ENCODE results near the gene NCKIPSD. TPM values are rescaled to one million over a fixed set of nuclear protein-coding genes. Genes with fewer than 3 reads are reported as not detected.

The NCKIPSD gene
- total RNA-seq, 1 experiment from 2014 or later, result 25.5 TPM

DNA sequence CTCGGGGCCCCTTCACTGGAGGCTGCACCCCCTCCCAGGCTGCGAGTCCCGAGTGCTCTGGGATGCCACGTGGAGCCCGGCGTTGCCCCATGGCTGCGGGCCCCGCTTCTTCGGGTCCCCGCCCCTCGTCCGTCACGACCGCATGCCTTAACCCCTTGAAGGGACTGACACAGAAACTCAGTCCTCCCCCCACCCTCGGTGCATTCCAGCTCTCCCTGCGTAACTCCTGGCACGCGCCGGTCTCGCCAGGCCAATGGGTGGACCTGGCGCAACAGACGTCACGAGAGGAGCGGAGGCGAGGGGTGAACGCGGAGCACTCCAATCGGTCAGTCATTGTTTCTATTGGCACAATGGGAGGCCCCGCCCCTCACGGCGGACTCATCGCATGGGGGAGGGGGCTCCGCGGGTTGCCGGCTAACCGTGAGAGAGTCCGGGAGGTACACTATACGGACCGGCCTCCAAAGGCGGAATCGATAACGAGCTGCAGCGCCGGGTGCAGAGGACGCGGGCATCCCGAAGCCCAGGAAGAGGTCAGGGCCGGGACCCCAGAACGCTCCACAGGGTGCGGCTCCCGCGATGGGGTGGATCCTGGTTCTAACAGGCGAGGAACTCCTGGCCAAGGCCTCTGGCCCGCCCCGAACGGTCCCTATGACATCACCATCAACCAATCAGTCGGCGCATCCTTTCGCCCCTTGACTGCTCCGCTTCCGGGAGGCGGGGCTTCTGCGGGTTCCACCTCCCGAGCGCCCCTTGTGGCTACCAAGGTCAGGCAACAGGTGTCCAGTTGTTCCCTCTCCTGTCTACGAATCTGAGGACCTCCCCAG, 22.0 kb downstream of the NCKIPSD start:
- DNase-seq, result no peak
- no peaks in the 10 kb centered on the region for H3K4me1 ChIP-seq (ENCODE audit: low read length)
- H3K27me3 ChIP-seq (ENCODE audit: low read length), result no peaks in the 10 kb centered on the region
- no peaks in the 10 kb centered on the region for H3K9me2 ChIP-seq (replicated peaks; ENCODE audit: insufficient read depth, low read length)
- H3K9ac ChIP-seq (ENCODE audit: low read length), result no peak overlapping the region
- H2AFZ ChIP-seq (ENCODE audit: low read length), result no peak overlapping the region
- H3K4me2 ChIP-seq (ENCODE audit: low read depth, low read length, poor library complexity, severe bottlenecking), result no peak overlapping the region
- H3K79me2 ChIP-seq (ENCODE audit: low read length), result no peaks in the 10 kb centered on the region
- peaks cover 3% of the 10 kb centered on the region; the same call in 1 of the 2 replicates for H3K36me3 ChIP-seq (ENCODE audit: insufficient read depth, low read length)
- H3K9me3 ChIP-seq (ENCODE audit: low read length), result no peaks in the 10 kb centered on the region
- H3K27ac ChIP-seq (ENCODE audit: low read length), result no peak overlapping the region
- no peak overlapping the region for H3K4me3 ChIP-seq (ENCODE audit: low read length)
- H4K20me1 ChIP-seq (ENCODE audit: insufficient read depth, low read depth, low read length), result no peaks in the 10 kb centered on the region

DNA sequence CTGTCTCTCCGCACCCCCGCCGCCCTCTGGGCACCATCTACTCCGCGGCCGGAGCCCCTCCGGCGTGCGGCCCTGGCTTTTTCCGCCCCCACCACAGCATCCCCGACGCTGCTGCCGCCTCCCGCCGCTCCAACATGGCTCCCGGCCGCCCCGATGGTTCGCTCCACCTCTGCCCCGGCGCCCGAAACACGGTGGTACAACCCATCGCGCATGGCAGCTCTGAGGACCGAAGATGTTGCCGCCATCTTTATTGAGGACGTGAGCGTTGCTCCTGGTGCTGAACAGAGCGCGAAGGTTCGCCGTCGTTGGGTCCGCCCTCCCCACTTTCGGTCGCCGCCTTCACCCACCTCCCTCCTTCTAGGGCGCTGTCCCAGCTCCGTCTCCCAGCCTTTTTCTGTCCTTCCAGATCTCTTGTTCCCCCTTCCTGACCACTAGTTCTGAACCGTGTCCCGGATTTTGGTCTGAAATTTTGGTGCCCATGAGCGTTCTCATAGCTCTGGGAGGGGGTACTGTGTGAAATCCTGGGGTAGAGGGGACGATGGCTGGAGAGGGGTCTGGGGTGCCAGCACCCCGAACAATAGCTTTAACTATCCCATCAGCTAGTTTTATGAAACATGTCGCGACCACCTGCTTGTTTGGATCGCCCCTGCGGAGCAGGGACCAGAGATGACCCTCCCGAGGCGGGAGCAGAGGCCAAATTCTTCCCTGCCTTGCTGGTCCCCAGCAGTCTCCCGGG, 22.8 kb downstream of the NCKIPSD start, which contains the start of gene CELSR3:
Gene CELSR3 (minus strand): TSS at position 134 of the 736 bp plus-strand sequence. CDS start 252 bp downstream, outside the sequence.
- no peak for DNase-seq
- Histone ChIP-seq H3K27ac (ENCODE audit: low read length) (no peak within 1 kb of the TSS), H3K36me3 (ENCODE audit: insufficient read depth, low read length) (peaks cover 3% of the 10 kb centered on the region; the same call in 1 of the 2 replicates), H3K4me1 (ENCODE audit: low read length) (no peaks in the 10 kb centered on the region), H3K27me3 (ENCODE audit: low read length) (no peaks in the 10 kb centered on the region), H3K9ac (ENCODE audit: low read length) (no peak within 1 kb of the TSS), H2AFZ (ENCODE audit: low read length) (no peak within 1 kb of the TSS), H3K4me3 (ENCODE audit: low read length) (no peak within 1 kb of the TSS), H3K9me3 (ENCODE audit: low read length) (no peaks in the 10 kb centered on the region), H3K4me2 (ENCODE audit: low read depth, low read length, poor library complexity, severe bottlenecking) (no peak within 1 kb of the TSS), H3K79me2 (ENCODE audit: low read length) (no peaks in the 10 kb centered on the region), H4K20me1 (ENCODE audit: insufficient read depth, low read depth, low read length) (no peaks in the 10 kb centered on the region), H3K9me2 (replicated peaks; ENCODE audit: insufficient read depth, low read length) (no peaks in the 10 kb centered on the region)

- no peaks in the 10 kb centered on the region for H4K20me1 ChIP-seq (ENCODE audit: insufficient read depth, low read depth, low read length)
- no peaks in the 10 kb centered on the region for H3K27me3 ChIP-seq (ENCODE audit: low read length)
- no peak overlapping the region for H3K4me3 ChIP-seq (ENCODE audit: low read length)
- no peak overlapping the region for H3K9ac ChIP-seq (ENCODE audit: low read length)
- H2AFZ ChIP-seq (ENCODE audit: low read length), result no peak overlapping the region
- no peaks in the 10 kb centered on the region for H3K9me3 ChIP-seq (ENCODE audit: low read length)
- H3K4me2 ChIP-seq (ENCODE audit: low read depth, low read length, poor library complexity, severe bottlenecking), result no peak overlapping the region
- no peaks in the 10 kb centered on the region for H3K4me1 ChIP-seq (ENCODE audit: low read length)
- no peaks in the 10 kb centered on the region for H3K79me2 ChIP-seq (ENCODE audit: low read length)
- H3K9me2 ChIP-seq (replicated peaks; ENCODE audit: insufficient read depth, low read length), result no peaks in the 10 kb centered on the region
- no peak overlapping the region for H3K27ac ChIP-seq (ENCODE audit: low read length)
- no peak for DNase-seq
- peaks cover 3% of the 10 kb centered on the region; the same call in 1 of the 2 replicates for H3K36me3 ChIP-seq (ENCODE audit: insufficient read depth, low read length)
Observed at GRCh38 chr3:48662145-48662752, 23.5 kb downstream of the NCKIPSD start.

DNA sequence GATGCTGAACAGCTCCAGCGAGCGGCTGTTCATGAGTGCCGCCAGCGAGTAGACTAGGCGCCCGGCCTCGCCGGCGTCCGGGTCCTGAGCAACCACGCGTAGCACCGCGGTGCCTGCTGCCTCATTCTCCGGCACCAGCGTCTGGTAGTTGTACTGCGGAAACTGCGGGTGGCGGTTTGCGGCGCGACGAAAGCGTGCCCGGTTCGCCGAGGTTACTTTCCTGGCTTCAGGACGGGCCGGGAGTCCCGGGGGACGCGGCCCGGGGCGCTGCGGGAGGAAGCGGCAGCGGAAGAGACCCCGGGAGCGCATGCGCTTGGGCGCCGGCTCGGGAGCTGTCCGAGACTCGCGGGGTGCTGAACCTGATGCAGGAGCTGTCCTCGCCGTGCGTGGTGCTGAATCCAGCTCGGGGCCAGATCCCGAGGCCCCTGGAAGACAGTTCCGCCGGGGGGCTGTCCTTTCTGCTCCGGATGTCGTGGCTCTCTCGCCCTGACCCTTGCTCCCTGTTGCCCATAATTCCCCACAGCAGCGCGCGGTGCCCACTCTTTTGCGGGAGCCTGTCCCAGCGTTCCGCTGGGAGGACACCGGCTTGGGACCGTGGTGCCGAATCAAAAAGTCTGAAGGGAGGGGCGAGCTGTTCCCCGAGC, 24.1 kb downstream of the NCKIPSD start:
- H3K79me2 ChIP-seq (ENCODE audit: low read length), result no peaks in the 10 kb centered on the region
- DNase-seq, result peak; percentile 70
- no peaks in the 10 kb centered on the region for H3K27me3 ChIP-seq (ENCODE audit: low read length)
- no peaks in the 10 kb centered on the region for H4K20me1 ChIP-seq (ENCODE audit: insufficient read depth, low read depth, low read length)
- no peak overlapping the region for H3K4me2 ChIP-seq (ENCODE audit: low read depth, low read length, poor library complexity, severe bottlenecking)
- H3K9me2 ChIP-seq (replicated peaks; ENCODE audit: insufficient read depth, low read length), result no peaks in the 10 kb centered on the region
- H3K4me3 ChIP-seq (ENCODE audit: low read length), result no peak overlapping the region
- no peaks in the 10 kb centered on the region for H3K9me3 ChIP-seq (ENCODE audit: low read length)
- no peak overlapping the region for H3K9ac ChIP-seq (ENCODE audit: low read length)
- H3K27ac ChIP-seq (ENCODE audit: low read length), result no peak overlapping the region
- no peak overlapping the region for H2AFZ ChIP-seq (ENCODE audit: low read length)
- H3K36me3 ChIP-seq (ENCODE audit: insufficient read depth, low read length), result peaks cover 3% of the 10 kb centered on the region; the same call in 1 of the 2 replicates
- H3K4me1 ChIP-seq (ENCODE audit: low read length), result peaks cover 1% of the 10 kb centered on the region

- H3K4me2 ChIP-seq (ENCODE audit: low read depth, low read length, poor library complexity, severe bottlenecking), result no peak overlapping the region
- H3K4me1 ChIP-seq (ENCODE audit: low read length), result peaks cover 6% of the 10 kb centered on the region
- no peak overlapping the region for H3K4me3 ChIP-seq (ENCODE audit: low read length)
Observed at GRCh38 chr3:48660800-48661400, 24.8 kb downstream of the NCKIPSD start.

GRCh38 chr3:48656841-48657281, 28.9 kb downstream of the NCKIPSD start:
- Histone ChIP-seq H3K79me2 (ENCODE audit: low read length) (no peaks in the 10 kb centered on the region), H3K9me3 (ENCODE audit: low read length) (no peaks in the 10 kb centered on the region), H3K27ac (ENCODE audit: low read length) (no peak overlapping the region), H3K36me3 (ENCODE audit: insufficient read depth, low read length) (no peaks in the 10 kb centered on the region), H3K9ac (ENCODE audit: low read length) (peak overlapping the region; percentile 63), H3K9me2 (replicated peaks; ENCODE audit: insufficient read depth, low read length) (no peaks in the 10 kb centered on the region), H3K4me3 (ENCODE audit: low read length) (peak overlapping the region; percentile 71; the same call in 1 of the 2 replicates), H4K20me1 (ENCODE audit: insufficient read depth, low read depth, low read length) (no peaks in the 10 kb centered on the region), H3K4me2 (ENCODE audit: low read depth, low read length, poor library complexity, severe bottlenecking) (peak overlapping the region; percentile 73), H3K27me3 (ENCODE audit: low read length) (no peaks in the 10 kb centered on the region), H3K4me1 (ENCODE audit: low read length) (peaks cover 19% of the 10 kb centered on the region), H2AFZ (ENCODE audit: low read length) (no peak overlapping the region; the same call in 1 of the 2 replicates)
- DNase-seq, result no peak

More at GRCh38 chr3:48660800-48661400, 24.8 kb downstream of the NCKIPSD start:
- no peak overlapping the region for H3K9ac ChIP-seq (ENCODE audit: low read length)
- DNase-seq, result no peak
- no peak overlapping the region for H2AFZ ChIP-seq (ENCODE audit: low read length)
- H3K9me3 ChIP-seq (ENCODE audit: low read length), result no peaks in the 10 kb centered on the region
- H3K36me3 ChIP-seq (ENCODE audit: insufficient read depth, low read length), result peaks cover 3% of the 10 kb centered on the region; the same call in 1 of the 2 replicates
- H3K27me3 ChIP-seq (ENCODE audit: low read length), result no peaks in the 10 kb centered on the region
- H3K9me2 ChIP-seq (replicated peaks; ENCODE audit: insufficient read depth, low read length), result no peaks in the 10 kb centered on the region
- no peaks in the 10 kb centered on the region for H3K79me2 ChIP-seq (ENCODE audit: low read length)
- H4K20me1 ChIP-seq (ENCODE audit: insufficient read depth, low read depth, low read length), result no peaks in the 10 kb centered on the region
- no peak overlapping the region for H3K27ac ChIP-seq (ENCODE audit: low read length)

GRCh38 chr3:48656061-48656840, 29.5 kb downstream of the NCKIPSD start:
- DNase-seq, result peak; percentile 95
- no peaks in the 10 kb centered on the region for H3K36me3 ChIP-seq (ENCODE audit: insufficient read depth, low read length)
- no peaks in the 10 kb centered on the region for H3K79me2 ChIP-seq (ENCODE audit: low read length)
- H3K27me3 ChIP-seq (ENCODE audit: low read length), result no peaks in the 10 kb centered on the region
- H3K4me3 ChIP-seq (ENCODE audit: low read length), result peak overlapping the region; percentile 71
- peaks cover 19% of the 10 kb centered on the region for H3K4me1 ChIP-seq (ENCODE audit: low read length)
- peak overlapping the region; percentile 73 for H3K4me2 ChIP-seq (ENCODE audit: low read depth, low read length, poor library complexity, severe bottlenecking)
- H2AFZ ChIP-seq (ENCODE audit: low read length), result peak overlapping the region; percentile 95; the same call in 1 of the 2 replicates
- H3K27ac ChIP-seq (ENCODE audit: low read length), result peak overlapping the region; percentile 38; the same call in 1 of the 2 replicates
- H3K9ac ChIP-seq (ENCODE audit: low read length), result peak overlapping the region; percentile 63
- no peaks in the 10 kb centered on the region for H3K9me2 ChIP-seq (replicated peaks; ENCODE audit: insufficient read depth, low read length)
- no peaks in the 10 kb centered on the region for H4K20me1 ChIP-seq (ENCODE audit: insufficient read depth, low read depth, low read length)
- H3K9me3 ChIP-seq (ENCODE audit: low read length), result no peaks in the 10 kb centered on the region
